ENCODE data around the gene TAX1BP1.
"Not testable (repeated sequence)": the region's sequence is repeated elsewhere in the genome, so short reads cannot be mapped to it uniquely, and the experiment has no call there.

The TAX1BP1 gene

GRCh38 chr7:27850531-27850930, 110.6 kb downstream of the TAX1BP1 start:
- Histone ChIP-seq H3K9ac (ENCODE audit: low read depth, low read length) (no peak overlapping the region), H3K9me3 (ENCODE audit: control insufficient read depth, insufficient read depth, low read length) (no peaks in the 10 kb centered on the region), H3K4me3 (ENCODE audit: low read depth, low read length) (no peak overlapping the region), H3K36me3 (ENCODE audit: control insufficient read depth, insufficient read depth, low read length) (no peaks in the 10 kb centered on the region), H3K4me1 (ENCODE audit: control insufficient read depth, insufficient read depth, low read length) (no peaks in the 10 kb centered on the region), H3K27me3 (ENCODE audit: control insufficient read depth, insufficient read depth, low read length) (no peaks in the 10 kb centered on the region)

GRCh38 chr7:27856703-27857485, 116.9 kb downstream of the TAX1BP1 start:
- H3K9me3 ChIP-seq (ENCODE audit: control insufficient read depth, insufficient read depth, low read length); H3K4me1 ChIP-seq (ENCODE audit: control insufficient read depth, insufficient read depth, low read length); H3K9ac ChIP-seq (ENCODE audit: low read depth, low read length); H3K36me3 ChIP-seq (ENCODE audit: control insufficient read depth, insufficient read depth, low read length); H3K4me3 ChIP-seq (ENCODE audit: low read depth, low read length); H3K27me3 ChIP-seq (ENCODE audit: control insufficient read depth, insufficient read depth, low read length): not testable (repeated sequence)

GRCh38 chr7:27860800-27861199, 120.8 kb downstream of the TAX1BP1 start:
- no peak overlapping the region for H3K9ac ChIP-seq (ENCODE audit: low read depth, low read length)
- no peaks in the 10 kb centered on the region for H3K9me3 ChIP-seq (ENCODE audit: control insufficient read depth, insufficient read depth, low read length)
- no peaks in the 10 kb centered on the region for H3K27me3 ChIP-seq (ENCODE audit: control insufficient read depth, insufficient read depth, low read length)
- no peaks in the 10 kb centered on the region for H3K36me3 ChIP-seq (ENCODE audit: control insufficient read depth, insufficient read depth, low read length)
- no peak overlapping the region for H3K4me3 ChIP-seq (ENCODE audit: low read depth, low read length)
- no peaks in the 10 kb centered on the region for H3K4me1 ChIP-seq (ENCODE audit: control insufficient read depth, insufficient read depth, low read length)

- Histone ChIP-seq H3K4me1 (ENCODE audit: control insufficient read depth, insufficient read depth, low read length) (no peaks in the 10 kb centered on the region), H3K9ac (ENCODE audit: low read depth, low read length) (no peak overlapping the region)
Observed at GRCh38 chr7:27861747-27862146, 121.8 kb downstream of the TAX1BP1 start.

GRCh38 chr7:27863880-27864279, 123.9 kb downstream of the TAX1BP1 start:
- no peaks in the 10 kb centered on the region for H3K9me3 ChIP-seq (ENCODE audit: control insufficient read depth, insufficient read depth, low read length)
- H3K27me3 ChIP-seq (ENCODE audit: control insufficient read depth, insufficient read depth, low read length), result no peaks in the 10 kb centered on the region
- no peak overlapping the region for H3K4me3 ChIP-seq (ENCODE audit: low read depth, low read length)
- no peak overlapping the region for H3K9ac ChIP-seq (ENCODE audit: low read depth, low read length)
- H3K4me1 ChIP-seq (ENCODE audit: control insufficient read depth, insufficient read depth, low read length), result no peaks in the 10 kb centered on the region
- no peaks in the 10 kb centered on the region for H3K36me3 ChIP-seq (ENCODE audit: control insufficient read depth, insufficient read depth, low read length)

More at GRCh38 chr7:27861747-27862146, 121.8 kb downstream of the TAX1BP1 start:
- Histone ChIP-seq H3K9me3 (ENCODE audit: control insufficient read depth, insufficient read depth, low read length) (no peaks in the 10 kb centered on the region), H3K36me3 (ENCODE audit: control insufficient read depth, insufficient read depth, low read length) (no peaks in the 10 kb centered on the region), H3K27me3 (ENCODE audit: control insufficient read depth, insufficient read depth, low read length) (no peaks in the 10 kb centered on the region), H3K4me3 (ENCODE audit: low read depth, low read length) (no peak overlapping the region)

GRCh38 chr7:27866256-27866655, 126.3 kb downstream of the TAX1BP1 start:
- no peak overlapping the region for H3K9ac ChIP-seq (ENCODE audit: low read depth, low read length)
- no peaks in the 10 kb centered on the region for H3K4me1 ChIP-seq (ENCODE audit: control insufficient read depth, insufficient read depth, low read length)
- no peaks in the 10 kb centered on the region for H3K27me3 ChIP-seq (ENCODE audit: control insufficient read depth, insufficient read depth, low read length)
- H3K36me3 ChIP-seq (ENCODE audit: control insufficient read depth, insufficient read depth, low read length), result no peaks in the 10 kb centered on the region
- H3K9me3 ChIP-seq (ENCODE audit: control insufficient read depth, insufficient read depth, low read length), result no peaks in the 10 kb centered on the region
- no peak overlapping the region for H3K4me3 ChIP-seq (ENCODE audit: low read depth, low read length)

- no peaks in the 10 kb centered on the region for H3K9me3 ChIP-seq (ENCODE audit: control insufficient read depth, insufficient read depth, low read length)
- no peaks in the 10 kb centered on the region for H3K4me1 ChIP-seq (ENCODE audit: control insufficient read depth, insufficient read depth, low read length)
- H3K27me3 ChIP-seq (ENCODE audit: control insufficient read depth, insufficient read depth, low read length), result no peaks in the 10 kb centered on the region
- H3K4me3 ChIP-seq (ENCODE audit: low read depth, low read length), result no peak overlapping the region
- no peaks in the 10 kb centered on the region for H3K36me3 ChIP-seq (ENCODE audit: control insufficient read depth, insufficient read depth, low read length)
- no peak overlapping the region for H3K9ac ChIP-seq (ENCODE audit: low read depth, low read length)
Observed at GRCh38 chr7:27866828-27867672, 127.1 kb downstream of the TAX1BP1 start.

GRCh38 chr7:27868131-27868550, 128.2 kb downstream of the TAX1BP1 start:
- H3K36me3 ChIP-seq (ENCODE audit: control insufficient read depth, insufficient read depth, low read length), result no peaks in the 10 kb centered on the region
- H3K9ac ChIP-seq (ENCODE audit: low read depth, low read length), result no peak overlapping the region
- no peaks in the 10 kb centered on the region for H3K4me1 ChIP-seq (ENCODE audit: control insufficient read depth, insufficient read depth, low read length)
- no peaks in the 10 kb centered on the region for H3K27me3 ChIP-seq (ENCODE audit: control insufficient read depth, insufficient read depth, low read length)
- H3K4me3 ChIP-seq (ENCODE audit: low read depth, low read length), result no peak overlapping the region
- no peaks in the 10 kb centered on the region for H3K9me3 ChIP-seq (ENCODE audit: control insufficient read depth, insufficient read depth, low read length)

- no peaks in the 10 kb centered on the region for H3K36me3 ChIP-seq (ENCODE audit: control insufficient read depth, insufficient read depth, low read length)
- H3K9ac ChIP-seq (ENCODE audit: low read depth, low read length), result no peak overlapping the region
- H3K4me3 ChIP-seq (ENCODE audit: low read depth, low read length), result no peak overlapping the region
- no peaks in the 10 kb centered on the region for H3K4me1 ChIP-seq (ENCODE audit: control insufficient read depth, insufficient read depth, low read length)
- no peaks in the 10 kb centered on the region for H3K27me3 ChIP-seq (ENCODE audit: control insufficient read depth, insufficient read depth, low read length)
- no peaks in the 10 kb centered on the region for H3K9me3 ChIP-seq (ENCODE audit: control insufficient read depth, insufficient read depth, low read length)
Observed at GRCh38 chr7:27869056-27869455, 129.1 kb downstream of the TAX1BP1 start.

GRCh38 chr7:27870595-27870994, 130.6 kb downstream of the TAX1BP1 start:
- H3K27me3 ChIP-seq (ENCODE audit: control insufficient read depth, insufficient read depth, low read length), result no peaks in the 10 kb centered on the region
- no peaks in the 10 kb centered on the region for H3K36me3 ChIP-seq (ENCODE audit: control insufficient read depth, insufficient read depth, low read length)

GRCh38 chr7:27871086-27871485, 131.1 kb downstream of the TAX1BP1 start:
- no peak overlapping the region for H3K9ac ChIP-seq (ENCODE audit: low read depth, low read length)
- no peaks in the 10 kb centered on the region for H3K9me3 ChIP-seq (ENCODE audit: control insufficient read depth, insufficient read depth, low read length)
- no peaks in the 10 kb centered on the region for H3K27me3 ChIP-seq (ENCODE audit: control insufficient read depth, insufficient read depth, low read length)
- no peaks in the 10 kb centered on the region for H3K4me1 ChIP-seq (ENCODE audit: control insufficient read depth, insufficient read depth, low read length)
- H3K4me3 ChIP-seq (ENCODE audit: low read depth, low read length), result no peak overlapping the region
- H3K36me3 ChIP-seq (ENCODE audit: control insufficient read depth, insufficient read depth, low read length), result no peaks in the 10 kb centered on the region

More at GRCh38 chr7:27870595-27870994, 130.6 kb downstream of the TAX1BP1 start:
- H3K9me3 ChIP-seq (ENCODE audit: control insufficient read depth, insufficient read depth, low read length), result no peaks in the 10 kb centered on the region
- no peak overlapping the region for H3K4me3 ChIP-seq (ENCODE audit: low read depth, low read length)
- H3K4me1 ChIP-seq (ENCODE audit: control insufficient read depth, insufficient read depth, low read length), result no peaks in the 10 kb centered on the region
- H3K9ac ChIP-seq (ENCODE audit: low read depth, low read length), result no peak overlapping the region

- no peaks in the 10 kb centered on the region for H3K27me3 ChIP-seq (ENCODE audit: control insufficient read depth, insufficient read depth, low read length)
- no peaks in the 10 kb centered on the region for H3K9me3 ChIP-seq (ENCODE audit: control insufficient read depth, insufficient read depth, low read length)
- H3K4me1 ChIP-seq (ENCODE audit: control insufficient read depth, insufficient read depth, low read length), result no peaks in the 10 kb centered on the region
- no peak overlapping the region for H3K4me3 ChIP-seq (ENCODE audit: low read depth, low read length)
- H3K9ac ChIP-seq (ENCODE audit: low read depth, low read length), result no peak overlapping the region
- H3K36me3 ChIP-seq (ENCODE audit: control insufficient read depth, insufficient read depth, low read length), result no peaks in the 10 kb centered on the region
Observed at GRCh38 chr7:27871866-27872265, 131.9 kb downstream of the TAX1BP1 start.

Measured in iPS-15b (cell line).